Pancreas (tissue), 10 donors: ENCODE data around the gene TENM4. TPM values are rescaled to one million over a fixed set of nuclear protein-coding genes. Genes with fewer than 3 reads are reported as not detected.

Experiments
- ATAC-seq, 4 donors: fragments of 200-7000 bp; cut with Tn5 transposase; one replicate each; pipeline versions ENCODE4 v1.8.0 to v1.9.1; 2020; ENCODE audit warnings: mild to moderate bottlenecking in 4 of 4, moderate library complexity in 4 of 4
- DNase-seq, 6 donors: peaks; one replicate each; pipeline ENCODE4 v3.0.0-alpha.2; 2020
- FAIRE-seq: peaks from 2 replicates; lab custom pipeline; 2012; peaks lifted over from hg19 to GRCh38; lab: Jason Lieb, UNC
- H3K27ac ChIP-seq, 4 donors: fragments of 200-600 bp; sonication (generic); 1 replicate in 3 of 4; 2 replicates in 1 of 4; pipeline versions ENCODE4 v1.5.0 to v1.8.0; 2020
- H3K27me3 ChIP-seq, 4 donors: fragments of 200-600 bp; one replicate each; pipeline ENCODE4 v1.8.0; 2021
- H3K36me3 ChIP-seq, 3 donors: fragments of 200-600 bp; sonication (generic) in 1 of 3; one replicate each; pipeline versions ENCODE4 v1.5.0 to v1.8.0; 2020 to 2021
- H3K4me1 ChIP-seq, 3 donors: fragments of 200-600 bp; one replicate each; pipeline ENCODE4 v1.8.0; 2021
- H3K4me3 ChIP-seq, 4 donors: fragments of 200-600 bp; sonication (generic) in 2 of 4; one replicate each; pipeline versions ENCODE4 v1.5.0 to v1.8.0; 2020 to 2021
- H3K9me3 ChIP-seq, 4 donors: fragments of 200-600 bp; one replicate each; pipeline ENCODE4 v1.8.0; 2021
- CTCF ChIP-seq, 4 donors: fragments of 200-600 bp; sonication (generic) in 3 of 4; IDR thresholded peaks; one replicate each; pipeline versions ENCODE4 v1.5.0 to v1.8.0; 2021; ENCODE audit warnings: antibody characterized with exemption in 4 of 4
- WGBS, 2 donors: extraction: QIAGEN DNeasy Blood & Tissue Kit; methylation state at CpG; one replicate each; pipeline ENCODE4 v1.1.7; 2013; 5-methylcytosine and 5-hydroxymethylcytosine counted together
- intact Hi-C, 3 donors: fragments of 100-400 bp; cut with DNase I; formaldehyde crosslinking; loops; one replicate each; pipeline versions ENCODE4 v1.11.1 to v1.14.2; 2022
- polyA plus RNA-seq, 2 donors: library from polyadenylated mRNA; stranded (reverse); fragments of 200-250 nt; gene quantifications; one replicate each; pipeline ENCODE4 v1.2.3, GENCODE V29; 2013
- total RNA-seq, 6 donors: library from RNA; stranded (reverse); fragmentation: NEBNext Ultra II Directional in 4 of 6; extraction: Animal tissue kit (Norgen Biotek cat#: 25700) in 4 of 6; gene quantifications; one replicate each; pipeline versions ENCODE4 v1.2.1 to v1.2.4, GENCODE V29; 2021 to 2023
- donor health status: healthy with polysubstance abuse.
- donor health status: DM: no; HTN: no; CAD: no; lungs with moderate emphysema.
- donor health status: DM: no; HTN: no; CAD: no.
- donor health status: control.
- donor health status: control.
- donor health status: Bipolar disorder and iron deficiency.
- donor health status: DM: yes; HTN: yes; CAD: no.
- donor health status: DM: no; HTN: no; CAD: no.
- donor health status: DM: no; HTN: no; CAD: no.
- donor health status: DM: yes; HTN: yes; CAD: no.

Gene TENM4
- total and polyA plus RNA-seq, 8 donors: 0.37 to 6.8 (median 1.3) TPM

DNA sequence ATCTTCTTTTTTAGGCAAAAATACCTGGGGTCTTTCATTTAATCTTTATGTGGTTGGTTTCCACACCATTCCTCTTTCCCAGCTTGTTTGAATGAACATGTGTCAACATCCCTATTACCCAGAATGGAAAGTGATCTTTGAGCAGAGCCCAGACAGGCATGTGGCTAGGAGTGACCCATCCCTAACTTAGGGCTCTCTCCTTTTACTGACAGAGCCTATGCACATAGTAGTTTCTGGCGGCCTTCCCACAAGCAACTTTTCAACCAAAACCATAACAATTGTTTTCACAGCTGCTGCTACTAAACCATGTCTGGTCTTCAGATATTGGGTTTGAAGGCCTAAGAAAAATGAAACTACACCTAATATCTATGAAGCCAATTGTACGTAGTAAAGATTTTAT lies 107.5 kb downstream of the TENM4 start:
- Histone ChIP-seq H3K36me3 (no peaks in the 10 kb centered on the region), H3K9me3 (no peaks in the 10 kb centered on the region), H3K27ac (no peak overlapping the region), H3K4me1 (no peaks in the 10 kb centered on the region), H3K4me3 (no peak overlapping the region), H3K27me3 (no peaks in the 10 kb centered on the region)
- intact Hi-C loops: no loop called here
- 87 to 95% methylated on average over 2 of the region's 2 CpGs for WGBS, 2 donors
- ATAC-seq (no peak), FAIRE-seq (no peak), DNase-seq (no peak)
- no peak for TF ChIP-seq CTCF (IDR thresholded peaks at IDR 0.05)

- no peaks in the 10 kb centered on the region for H3K9me3 ChIP-seq
- no peak for TF ChIP-seq CTCF (IDR thresholded peaks at IDR 0.05)
- FAIRE-seq (no peak), ATAC-seq (no peak), DNase-seq (no peak)
- 51 to 52% methylated on average over 2 of the region's 2 CpGs for WGBS, 2 donors
- H3K4me1 ChIP-seq: no peaks in the 10 kb centered on the region
- no peaks in the 10 kb centered on the region for H3K27me3 ChIP-seq
- intact Hi-C loops: no loop called here
- H3K36me3 ChIP-seq: no peaks in the 10 kb centered on the region
- H3K27ac ChIP-seq: no peak overlapping the region
- no peak overlapping the region for H3K4me3 ChIP-seq
Observed at GRCh38 chr11:79332017-79332416, 108.8 kb downstream of the TENM4 start.

GRCh38 chr11:79331203-79331901 lies 109.5 kb downstream of the TENM4 start:
- Histone ChIP-seq H3K9me3 (no peaks in the 10 kb centered on the region), H3K27ac (no peak overlapping the region), H3K4me1 (no peaks in the 10 kb centered on the region), H3K36me3 (no peaks in the 10 kb centered on the region), H3K27me3 (no peaks in the 10 kb centered on the region), H3K4me3 (no peak overlapping the region)
- DNase-seq (no peak), FAIRE-seq (no peak), ATAC-seq (no peak)
- no peak for TF ChIP-seq CTCF (IDR thresholded peaks at IDR 0.05)
- intact Hi-C loops: no loop called here
- 67 to 71% methylated on average over 5 of the region's 5 CpGs for WGBS, 2 donors

GRCh38 chr11:79330651-79331050 lies 110.2 kb downstream of the TENM4 start:
- 78 to 81% methylated on average over 8 of the region's 8 CpGs for WGBS, 2 donors
- intact Hi-C loops: no loop called here
- Histone ChIP-seq H3K9me3 (no peaks in the 10 kb centered on the region), H3K27ac (no peak overlapping the region), H3K4me1 (no peaks in the 10 kb centered on the region), H3K27me3 (no peaks in the 10 kb centered on the region), H3K4me3 (no peak overlapping the region), H3K36me3 (no peaks in the 10 kb centered on the region)
- FAIRE-seq (no peak), DNase-seq (no peak), ATAC-seq (no peak)
- no peak for TF ChIP-seq CTCF (IDR thresholded peaks at IDR 0.05)

DNA sequence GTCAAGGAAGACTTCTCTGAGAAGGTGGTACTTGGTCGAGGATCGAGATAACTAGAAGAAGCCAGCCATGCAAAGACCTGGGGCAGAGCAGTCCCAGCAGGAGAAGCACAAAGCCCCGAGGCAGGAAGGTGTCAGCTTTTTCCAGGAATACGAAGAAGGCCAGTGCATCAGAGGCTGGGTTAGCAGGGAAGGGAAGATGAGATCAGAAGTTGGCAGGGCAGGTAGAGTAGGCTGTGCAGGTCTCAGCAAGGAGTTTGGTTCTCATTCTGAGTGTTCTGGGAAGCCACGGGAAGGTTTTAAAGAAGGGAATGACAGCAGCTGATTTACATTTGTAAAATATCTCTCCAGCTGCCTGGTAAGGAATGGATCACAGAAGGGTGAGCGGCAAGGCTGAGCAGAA lies 111.3 kb downstream of the TENM4 start:
- no peak for ATAC-seq

More for the DNA sequence above, 111.3 kb downstream of the TENM4 start:
- 69 to 72% methylated on average over 6 of the region's 6 CpGs for WGBS, 2 donors
- H3K27me3 ChIP-seq: no peaks in the 10 kb centered on the region
- H3K36me3 ChIP-seq: no peaks in the 10 kb centered on the region
- intact Hi-C loops: no loop called here
- no peak for FAIRE-seq
- no peak for TF ChIP-seq CTCF (IDR thresholded peaks at IDR 0.05)
- no peak overlapping the region for H3K27ac ChIP-seq
- H3K4me3 ChIP-seq: no peak overlapping the region
- H3K4me1 ChIP-seq: no peaks in the 10 kb centered on the region
- no peaks in the 10 kb centered on the region for H3K9me3 ChIP-seq
- DNase-seq: no peak
